Right atrium auricular region (tissue), 2 donors: ENCODE measurements around the gene TMEM253. TPM values are rescaled to one million over a fixed set of nuclear protein-coding genes. Genes with fewer than 3 reads are reported as not detected.

ENCODE experiments used
- DNase-seq: peaks from one replicate; pipeline ENCODE4 v3.0.0-alpha.2; 2019; ENCODE audit warnings: low spot score
- H3K27ac ChIP-seq, 2 donors: fragments of 200-600 bp; sonication (generic); 1 replicate in 1 of 2; 2 replicates in 1 of 2; pipeline ENCODE4 v1.5.1; 2016 to 2019
- H3K27me3 ChIP-seq, 2 donors: fragments of 200-600 bp; sonication (generic); one replicate each; pipeline versions ENCODE4 v1.5.1 to v1.6.0; 2017 to 2019
- H3K36me3 ChIP-seq: fragments of 200-600 bp; sonication (generic); one replicate; pipeline ENCODE4 v1.5.1; 2016
- H3K4me1 ChIP-seq, 2 donors: fragments of 200-600 bp; sonication (generic); one replicate each; pipeline versions ENCODE4 v1.5.1 to v1.6.0; 2017 to 2019
- H3K4me3 ChIP-seq, 2 donors: fragments of 200-600 bp; sonication (generic); 1 replicate in 1 of 2; 2 replicates in 1 of 2; pipeline ENCODE4 v1.5.1; 2017 to 2019; ENCODE audit warnings: mild to moderate bottlenecking in 1 of 2, moderate library complexity in 1 of 2
- H3K9me3 ChIP-seq, 2 donors: fragments of 200-600 bp; sonication (generic); one replicate each; pipeline ENCODE4 v1.5.1; 2019
- total RNA-seq, 2 donors: library from RNA; depleted of rRNA; stranded (reverse); fragments of >200 nt; gene quantifications; one replicate each; pipeline ENCODE4 v1.1.0, GENCODE V29; 2016
- TF ChIP-seq, protein P1 (sequence below), 2 donors: fragments of 200-600 bp; sonication (generic); IDR thresholded peaks; one replicate each; pipeline ENCODE4 v1.5.1; 2019; ENCODE audit warnings: antibody characterized with exemption in 2 of 2

TMEM253 gene
- total RNA-seq, 2 donors from 2014 or later = not detected

DNA sequence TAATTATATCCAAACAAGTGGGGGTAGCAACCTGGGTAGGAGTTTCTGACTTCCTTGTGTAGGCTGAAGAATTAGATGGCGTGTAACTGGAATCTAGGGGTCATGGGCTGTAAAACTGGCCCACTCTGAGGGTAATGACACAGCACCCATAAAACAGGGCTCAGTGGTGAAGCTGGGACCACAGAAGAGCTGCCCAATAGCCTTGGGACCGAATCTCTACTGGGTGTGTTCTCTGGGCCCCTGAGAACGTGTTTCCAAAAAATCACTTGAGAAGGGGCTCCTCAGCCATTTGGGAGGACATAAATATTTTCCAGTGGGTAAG lies 39.6 kb upstream of the TMEM253 start:
- DNase-seq = no peak
- no peaks in the 10 kb centered on the region for H3K36me3 ChIP-seq
- H3K4me3 ChIP-seq = no peak overlapping the region
- TF ChIP-seq, protein P1, sequence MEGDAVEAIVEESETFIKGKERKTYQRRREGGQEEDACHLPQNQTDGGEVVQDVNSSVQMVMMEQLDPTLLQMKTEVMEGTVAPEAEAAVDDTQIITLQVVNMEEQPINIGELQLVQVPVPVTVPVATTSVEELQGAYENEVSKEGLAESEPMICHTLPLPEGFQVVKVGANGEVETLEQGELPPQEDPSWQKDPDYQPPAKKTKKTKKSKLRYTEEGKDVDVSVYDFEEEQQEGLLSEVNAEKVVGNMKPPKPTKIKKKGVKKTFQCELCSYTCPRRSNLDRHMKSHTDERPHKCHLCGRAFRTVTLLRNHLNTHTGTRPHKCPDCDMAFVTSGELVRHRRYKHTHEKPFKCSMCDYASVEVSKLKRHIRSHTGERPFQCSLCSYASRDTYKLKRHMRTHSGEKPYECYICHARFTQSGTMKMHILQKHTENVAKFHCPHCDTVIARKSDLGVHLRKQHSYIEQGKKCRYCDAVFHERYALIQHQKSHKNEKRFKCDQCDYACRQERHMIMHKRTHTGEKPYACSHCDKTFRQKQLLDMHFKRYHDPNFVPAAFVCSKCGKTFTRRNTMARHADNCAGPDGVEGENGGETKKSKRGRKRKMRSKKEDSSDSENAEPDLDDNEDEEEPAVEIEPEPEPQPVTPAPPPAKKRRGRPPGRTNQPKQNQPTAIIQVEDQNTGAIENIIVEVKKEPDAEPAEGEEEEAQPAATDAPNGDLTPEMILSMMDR (IDR thresholded peaks at IDR 0.05) = no peak
- no peaks in the 10 kb centered on the region for H3K27me3 ChIP-seq
- H3K27ac ChIP-seq = no peak overlapping the region
- H3K9me3 ChIP-seq = no peaks in the 10 kb centered on the region
- H3K4me1 ChIP-seq = no peaks in the 10 kb centered on the region

DNA sequence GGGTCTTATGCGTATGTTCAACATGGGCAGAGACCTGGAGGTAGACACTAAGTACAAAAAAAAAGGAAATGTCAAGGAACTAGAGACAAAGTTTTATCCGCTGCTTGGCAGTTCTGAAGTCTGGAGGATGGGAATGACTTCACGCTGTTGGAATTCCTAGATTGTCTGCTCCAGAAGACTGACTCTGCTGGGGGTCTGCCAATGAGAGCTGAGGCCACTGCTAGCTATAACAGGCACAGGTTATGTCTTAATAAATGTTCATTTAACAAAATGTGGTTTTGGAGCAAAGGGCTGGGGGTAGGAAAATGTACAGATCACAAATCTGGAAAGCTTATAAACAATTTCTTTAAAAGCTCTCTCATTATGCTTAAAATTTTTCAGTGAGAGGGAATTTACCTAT lies 37.4 kb upstream of the TMEM253 start:
- H3K4me1 ChIP-seq = peaks cover 0 to 1% of the 10 kb centered on the region in 2 donors
- no peak overlapping the region for H3K27ac ChIP-seq
- H3K4me3 ChIP-seq = no peak overlapping the region
- TF ChIP-seq, protein P1 (IDR thresholded peaks at IDR 0.05) = no peak
- H3K27me3 ChIP-seq = no peaks in the 10 kb centered on the region
- no peak for DNase-seq
- H3K9me3 ChIP-seq = no peaks in the 10 kb centered on the region
- H3K36me3 ChIP-seq = no peaks in the 10 kb centered on the region

DNA sequence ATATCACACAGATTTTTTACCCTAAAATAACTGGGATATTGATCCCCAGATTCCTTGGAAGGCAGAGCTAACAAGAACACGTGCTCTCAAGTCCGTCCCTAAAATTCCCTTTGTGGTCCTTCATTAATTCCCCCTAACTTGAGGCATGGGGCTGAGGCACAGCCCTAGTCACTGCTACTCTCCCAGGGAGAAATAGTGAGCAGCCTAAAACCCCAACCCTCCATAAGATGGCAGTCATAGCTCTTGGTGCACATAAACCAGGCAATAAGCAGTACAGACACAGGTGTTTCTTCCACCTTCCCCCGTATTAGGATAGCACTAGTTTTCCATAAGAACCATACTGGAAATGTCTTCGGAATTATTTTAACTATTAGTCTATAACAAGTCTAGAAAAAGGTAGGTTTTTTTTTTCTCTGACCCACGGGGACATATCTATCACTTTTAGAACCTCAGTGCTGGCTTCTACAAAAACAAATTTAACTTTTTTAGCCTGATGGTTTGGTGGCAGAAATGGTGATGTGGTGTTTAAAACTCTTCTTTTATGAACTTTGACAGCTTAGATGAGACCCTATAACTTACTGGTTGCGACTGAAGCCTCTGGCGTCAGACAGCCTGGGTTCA lies 33.9 kb upstream of the TMEM253 start:
- TF ChIP-seq, protein P1 (IDR thresholded peaks at IDR 0.05) = no peak
- no peak overlapping the region for H3K27ac ChIP-seq
- H3K36me3 ChIP-seq = no peaks in the 10 kb centered on the region
- H3K27me3 ChIP-seq = no peaks in the 10 kb centered on the region
- no peak for DNase-seq
- H3K4me1 ChIP-seq = peaks cover 0 to 29% of the 10 kb centered on the region in 2 donors
- H3K4me3 ChIP-seq = no peak overlapping the region
- no peaks in the 10 kb centered on the region for H3K9me3 ChIP-seq

DNA sequence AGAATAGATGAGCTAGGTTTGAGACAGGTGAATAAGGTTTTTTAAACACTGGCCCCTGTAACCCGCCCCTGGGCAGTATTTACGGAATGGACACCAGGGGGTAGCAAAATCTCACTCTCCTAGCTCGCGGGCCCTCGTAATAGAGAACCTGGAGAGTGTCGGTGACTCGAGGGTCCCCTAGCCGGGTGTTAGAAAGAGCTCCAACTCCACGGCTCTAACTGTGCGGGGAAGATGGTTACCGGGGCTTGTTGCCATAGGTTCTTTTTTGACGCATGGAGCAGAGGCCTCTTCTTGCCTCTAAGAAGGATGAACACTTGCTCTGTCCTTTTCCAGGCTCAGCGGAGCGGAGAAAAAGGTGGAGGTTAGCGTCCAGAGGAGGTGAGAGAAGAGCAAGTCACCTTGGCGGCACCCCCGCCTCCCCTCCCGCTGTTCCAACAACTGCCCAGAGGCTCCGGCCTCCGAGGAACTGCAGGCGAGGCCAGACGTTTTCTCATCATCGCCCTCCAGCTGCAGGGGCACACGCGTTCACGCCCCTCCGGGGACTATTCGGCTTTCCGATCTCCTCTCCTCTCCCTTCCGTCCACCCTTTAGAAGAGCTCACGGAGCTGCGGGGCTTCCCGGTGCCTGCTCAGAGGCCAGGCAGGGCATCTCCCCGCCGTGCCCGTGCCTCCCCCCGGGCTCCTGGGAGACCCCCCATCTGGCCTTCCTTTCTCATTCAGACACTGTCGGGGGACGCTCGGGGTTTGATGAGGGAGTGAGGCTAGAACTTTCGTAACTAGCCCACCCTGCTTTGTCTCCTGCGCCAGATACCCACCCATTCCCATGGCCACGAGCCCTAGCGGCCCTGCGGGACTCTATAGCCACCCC lies 32.1 kb upstream of the TMEM253 start:
- peak overlapping the region; percentile 64 to 83 for H3K4me3 ChIP-seq
- no peaks in the 10 kb centered on the region for H3K27me3 ChIP-seq
- no peaks in the 10 kb centered on the region for H3K36me3 ChIP-seq
- peak overlapping the region; percentile 88 to 90 for H3K27ac ChIP-seq
- DNase-seq = peak; percentile 77
- TF ChIP-seq, protein P1 (IDR thresholded peaks at IDR 0.05) = peak; percentile 61 to 78
- no peaks in the 10 kb centered on the region for H3K9me3 ChIP-seq
- H3K4me1 ChIP-seq = peaks cover 0 to 41% of the 10 kb centered on the region in 2 donors

DNA sequence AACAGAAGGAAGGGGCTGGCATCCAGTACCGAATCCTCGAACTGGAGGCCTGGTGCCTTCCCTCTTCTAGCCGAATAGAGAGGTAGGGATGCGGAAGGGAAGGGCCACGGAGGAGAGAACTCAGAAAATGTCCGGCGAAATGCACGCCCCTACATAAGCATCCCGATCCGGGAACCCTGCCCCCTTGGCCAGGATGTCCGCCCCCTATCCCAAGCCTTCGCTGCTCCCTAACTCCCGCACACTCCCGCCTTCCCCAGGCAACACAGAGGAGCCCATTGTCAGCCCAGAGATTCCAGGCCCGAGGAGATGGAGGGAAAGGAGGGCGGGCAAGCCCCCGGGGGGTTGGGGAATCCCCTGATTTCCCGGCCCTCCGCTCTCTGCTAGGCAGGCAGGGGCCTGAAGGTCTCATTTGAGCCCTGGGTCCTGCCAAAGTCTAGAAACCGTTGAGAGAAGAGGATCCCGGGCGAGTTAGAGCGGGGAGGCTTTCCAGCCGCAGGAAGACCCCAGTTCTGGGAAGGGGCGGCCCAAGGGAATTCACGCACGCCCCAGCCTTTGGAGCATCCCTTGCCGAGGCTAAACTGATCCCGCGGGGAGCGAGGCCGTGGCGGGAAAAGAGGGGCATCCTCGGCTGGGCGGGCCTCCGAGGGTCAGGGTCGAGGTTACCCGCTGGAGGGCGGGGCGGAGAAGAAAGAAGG lies 31.3 kb upstream of the TMEM253 start:
- Histone ChIP-seq H3K36me3 (no peaks in the 10 kb centered on the region), H3K27ac (peak overlapping the region; percentile 88 to 90), H3K9me3 (no peaks in the 10 kb centered on the region), H3K27me3 (no peaks in the 10 kb centered on the region), H3K4me1 (peaks cover 0 to 41% of the 10 kb centered on the region in 2 donors), H3K4me3 (peak overlapping the region; percentile 64 to 83)
- DNase-seq = no peak
- TF ChIP-seq, protein P1 (IDR thresholded peaks at IDR 0.05) = no peak
